ENCODE measurements around the gene ZBTB46.

Gene ZBTB46

GRCh38 chr20:63783970-63784369 lies 47.1 kb downstream of the ZBTB46 start:
- peaks cover 2 to 3% of the 10 kb centered on the region in 2 experiments for H3K36me3 ChIP-seq (ENCODE audit: control insufficient read depth in 1 of 2, insufficient read depth in 2 of 2, low read length in 2 of 2)
- no peak overlapping the region for H2BK12ac ChIP-seq (ENCODE audit: low read length)
- H3K27ac ChIP-seq (ENCODE audit: low read depth, low read length) = no peak overlapping the region
- H4K8ac ChIP-seq (ENCODE audit: low read depth, low read length) = no peak overlapping the region
- no peak overlapping the region for H3K4me3 ChIP-seq (ENCODE audit: low read depth, low read length)
- no peak overlapping the region for H2BK120ac ChIP-seq (ENCODE audit: insufficient read depth, low read length, poor library complexity)
- H2AFZ ChIP-seq (ENCODE audit: insufficient read depth, low read length, poor library complexity) = no peak overlapping the region
- no peak overlapping the region for H3K14ac ChIP-seq (ENCODE audit: low read length)
- no peaks in the 10 kb centered on the region for H3K79me2 ChIP-seq (ENCODE audit: control insufficient read depth, insufficient read depth, low read length, poor library complexity)
- no peak overlapping the region for H2BK5ac ChIP-seq (ENCODE audit: low read depth, low read length, poor library complexity)
- no peak overlapping the region for H2AK5ac ChIP-seq (ENCODE audit: low read length)
- H3K23ac ChIP-seq (ENCODE audit: low read length) = no peak overlapping the region
- no peaks in the 10 kb centered on the region for H3K9me3 ChIP-seq (ENCODE audit: insufficient read depth, low read depth, low read length)
- WGBS (ENCODE audit: extremely low coverage, insufficient coverage, insufficient read length) = no CpG with 5 or more reads among the region's 16 CpGs
- H3K18ac ChIP-seq (ENCODE audit: low read length) = no peak overlapping the region
- H3K79me1 ChIP-seq (ENCODE audit: low read length) = no peaks in the 10 kb centered on the region
- DNase-seq = no peak
- no peaks in the 10 kb centered on the region for H3K27me3 ChIP-seq (ENCODE audit: insufficient read depth, low read length)
- no peak overlapping the region for H3K4ac ChIP-seq (ENCODE audit: low read depth, low read length)
- no peak overlapping the region for H3K4me2 ChIP-seq (ENCODE audit: low read length)
- no peak overlapping the region for H4K12ac ChIP-seq (ENCODE audit: low read depth, low read length)
- no peak overlapping the region for H3K9ac ChIP-seq (ENCODE audit: low read length)
- H4K91ac ChIP-seq (ENCODE audit: low read depth, low read length) = no peak overlapping the region
- no peaks in the 10 kb centered on the region for H3K4me1 ChIP-seq (ENCODE audit: control insufficient read depth in 1 of 2, insufficient read depth in 2 of 2, low read length in 2 of 2)

GRCh38 chr20:63782521-63782971 lies 48.5 kb downstream of the ZBTB46 start:
- Histone ChIP-seq H3K14ac (ENCODE audit: low read length) (no peak overlapping the region), H2AK5ac (ENCODE audit: low read length) (no peak overlapping the region), H3K9ac (ENCODE audit: low read length) (no peak overlapping the region), H2AFZ (ENCODE audit: insufficient read depth, low read length, poor library complexity) (no peak overlapping the region), H4K91ac (ENCODE audit: low read depth, low read length) (no peak overlapping the region), H4K12ac (ENCODE audit: low read depth, low read length) (no peak overlapping the region), H3K4me2 (ENCODE audit: low read length) (no peak overlapping the region), H3K4me3 (ENCODE audit: low read depth, low read length) (no peak overlapping the region), H3K79me2 (ENCODE audit: control insufficient read depth, insufficient read depth, low read length, poor library complexity) (no peaks in the 10 kb centered on the region), H3K9me3 (ENCODE audit: insufficient read depth, low read depth, low read length) (peaks cover 2% of the 10 kb centered on the region), H2BK120ac (ENCODE audit: insufficient read depth, low read length, poor library complexity) (no peak overlapping the region), H3K79me1 (ENCODE audit: low read length) (no peaks in the 10 kb centered on the region), H3K4me1 (ENCODE audit: control insufficient read depth in 1 of 2, insufficient read depth in 2 of 2, low read length in 2 of 2) (no peaks in the 10 kb centered on the region), H3K27ac (ENCODE audit: low read depth, low read length) (no peak overlapping the region), H3K27me3 (ENCODE audit: insufficient read depth, low read length) (no peaks in the 10 kb centered on the region), H3K18ac (ENCODE audit: low read length) (no peak overlapping the region), H3K4ac (ENCODE audit: low read depth, low read length) (no peak overlapping the region), H4K8ac (ENCODE audit: low read depth, low read length) (no peak overlapping the region), H2BK12ac (ENCODE audit: low read length) (no peak overlapping the region), H3K36me3 (ENCODE audit: control insufficient read depth in 1 of 2, insufficient read depth in 2 of 2, low read length in 2 of 2) (peaks cover 0 to 3% of the 10 kb centered on the region in 2 experiments), H2BK5ac (ENCODE audit: low read depth, low read length, poor library complexity) (no peak overlapping the region), H3K23ac (ENCODE audit: low read length) (no peak overlapping the region)
- DNase-seq = no peak
- no CpG with 5 or more reads among the region's 12 CpGs for WGBS (ENCODE audit: extremely low coverage, insufficient coverage, insufficient read length)

GRCh38 chr20:63782051-63782471 lies 49.0 kb downstream of the ZBTB46 start:
- no peaks in the 10 kb centered on the region for H3K27me3 ChIP-seq (ENCODE audit: insufficient read depth, low read length)
- H3K18ac ChIP-seq (ENCODE audit: low read length) = no peak overlapping the region
- no peaks in the 10 kb centered on the region for H3K4me1 ChIP-seq (ENCODE audit: control insufficient read depth in 1 of 2, insufficient read depth in 2 of 2, low read length in 2 of 2)
- H3K9ac ChIP-seq (ENCODE audit: low read length) = no peak overlapping the region
- H3K79me2 ChIP-seq (ENCODE audit: control insufficient read depth, insufficient read depth, low read length, poor library complexity) = no peaks in the 10 kb centered on the region
- H2AK5ac ChIP-seq (ENCODE audit: low read length) = no peak overlapping the region
- no peak overlapping the region for H4K8ac ChIP-seq (ENCODE audit: low read depth, low read length)
- H3K79me1 ChIP-seq (ENCODE audit: low read length) = no peaks in the 10 kb centered on the region
- DNase-seq = peak; percentile 41 to 52
- H3K27ac ChIP-seq (ENCODE audit: low read depth, low read length) = no peak overlapping the region
- peaks cover 4% of the 10 kb centered on the region for H3K9me3 ChIP-seq (ENCODE audit: insufficient read depth, low read depth, low read length)
- H2BK5ac ChIP-seq (ENCODE audit: low read depth, low read length, poor library complexity) = no peak overlapping the region
- no peak overlapping the region for H3K4me2 ChIP-seq (ENCODE audit: low read length)
- no peak overlapping the region for H3K4me3 ChIP-seq (ENCODE audit: low read depth, low read length)
- H2BK12ac ChIP-seq (ENCODE audit: low read length) = no peak overlapping the region
- H3K23ac ChIP-seq (ENCODE audit: low read length) = no peak overlapping the region
- H3K14ac ChIP-seq (ENCODE audit: low read length) = no peak overlapping the region
- peaks cover 0 to 3% of the 10 kb centered on the region in 2 experiments for H3K36me3 ChIP-seq (ENCODE audit: control insufficient read depth in 1 of 2, insufficient read depth in 2 of 2, low read length in 2 of 2)
- WGBS (ENCODE audit: extremely low coverage, insufficient coverage, insufficient read length) = no CpG with 5 or more reads among the region's 18 CpGs
- no peak overlapping the region for H2AFZ ChIP-seq (ENCODE audit: insufficient read depth, low read length, poor library complexity)
- H3K4ac ChIP-seq (ENCODE audit: low read depth, low read length) = no peak overlapping the region
- H4K12ac ChIP-seq (ENCODE audit: low read depth, low read length) = no peak overlapping the region
- no peak overlapping the region for H2BK120ac ChIP-seq (ENCODE audit: insufficient read depth, low read length, poor library complexity)
- no peak overlapping the region for H4K91ac ChIP-seq (ENCODE audit: low read depth, low read length)

- Histone ChIP-seq H3K18ac (ENCODE audit: low read length) (no peak overlapping the region), H2BK5ac (ENCODE audit: low read depth, low read length, poor library complexity) (no peak overlapping the region), H3K79me2 (ENCODE audit: control insufficient read depth, insufficient read depth, low read length, poor library complexity) (no peaks in the 10 kb centered on the region), H3K27me3 (ENCODE audit: insufficient read depth, low read length) (no peaks in the 10 kb centered on the region), H3K79me1 (ENCODE audit: low read length) (no peaks in the 10 kb centered on the region), H4K91ac (ENCODE audit: low read depth, low read length) (no peak overlapping the region), H3K4me1 (ENCODE audit: control insufficient read depth in 1 of 2, insufficient read depth in 2 of 2, low read length in 2 of 2) (no peaks in the 10 kb centered on the region), H4K12ac (ENCODE audit: low read depth, low read length) (no peak overlapping the region), H3K14ac (ENCODE audit: low read length) (no peak overlapping the region), H2BK12ac (ENCODE audit: low read length) (no peak overlapping the region), H2AFZ (ENCODE audit: insufficient read depth, low read length, poor library complexity) (no peak overlapping the region), H3K9me3 (ENCODE audit: insufficient read depth, low read depth, low read length) (peaks cover 7% of the 10 kb centered on the region), H2BK120ac (ENCODE audit: insufficient read depth, low read length, poor library complexity) (no peak overlapping the region), H3K4ac (ENCODE audit: low read depth, low read length) (no peak overlapping the region), H3K9ac (ENCODE audit: low read length) (no peak overlapping the region), H3K4me2 (ENCODE audit: low read length) (no peak overlapping the region), H3K23ac (ENCODE audit: low read length) (no peak overlapping the region), H3K4me3 (ENCODE audit: low read depth, low read length) (no peak overlapping the region), H3K27ac (ENCODE audit: low read depth, low read length) (no peak overlapping the region), H3K36me3 (ENCODE audit: control insufficient read depth in 1 of 2, insufficient read depth in 2 of 2, low read length in 2 of 2) (peaks cover 0 to 2% of the 10 kb centered on the region in 2 experiments), H2AK5ac (ENCODE audit: low read length) (no peak overlapping the region), H4K8ac (ENCODE audit: low read depth, low read length) (no peak overlapping the region)
- WGBS (ENCODE audit: extremely low coverage, insufficient coverage, insufficient read length) = no CpG with 5 or more reads among the region's 14 CpGs
- no peak for DNase-seq
These were observed 49.9 kb downstream of the ZBTB46 start for GRCh38 chr20:63781181-63781580.

Data from trophoblast cell (in vitro differentiated cells and primary cell).